Breast epithelium (tissue), 4 donors: Measurements from ENCODE around the gene FGD2. TPM values are rescaled to one million over a fixed set of nuclear protein-coding genes. Genes with fewer than 3 reads are reported as not detected.

Experiments used
- DNase-seq, 2 donors: peaks; one replicate each; pipeline ENCODE4 v3.0.0-alpha.2; 2019; ENCODE audit warnings: low spot score in 2 of 2
- H3K27ac ChIP-seq, 2 donors: fragments of 200-600 bp; sonication (generic) in 1 of 2; one replicate each; pipeline ENCODE4 v1.5.1; 2016 to 2019; ENCODE audit warnings: mild to moderate bottlenecking in 1 of 2
- H3K27me3 ChIP-seq, 2 donors: fragments of 200-600 bp; sonication (generic) in 1 of 2; one replicate each; pipeline versions ENCODE4 v1.5.1 to v1.6.0; 2017 to 2019; ENCODE audit warnings: control low read depth in 1 of 2, mild to moderate bottlenecking in 1 of 2
- H3K36me3 ChIP-seq: fragments of 200-600 bp; one replicate; pipeline ENCODE4 v1.5.1; 2019
- H3K4me1 ChIP-seq, 2 donors: fragments of 200-600 bp; sonication (generic); one replicate each; pipeline ENCODE4 v1.5.1; 2016 to 2019; ENCODE audit warnings: control low read depth in 1 of 2
- H3K4me3 ChIP-seq, 3 donors: fragments of 200-600 bp; sonication (generic); 1 replicate in 2 of 3; 2 replicates in 1 of 3; pipeline ENCODE4 v1.5.1; 2016 to 2019; ENCODE audit warnings: mild to moderate bottlenecking in 3 of 3, moderate library complexity in 2 of 3
- H3K9me3 ChIP-seq, 2 donors: fragments of 200-600 bp; sonication (generic) in 1 of 2; one replicate each; pipeline ENCODE4 v1.5.1; 2016 to 2019; ENCODE audit warnings: control low read depth in 1 of 2
- POLR2A ChIP-seq: fragments of 450-650 bp; IDR thresholded peaks from one replicate; pipeline ENCODE4 v1.6.1; 2016; ENCODE audit warnings: antibody characterized with exemption, mild to moderate bottlenecking, moderate library complexity
- POLR2AphosphoS5 ChIP-seq, 3 donors: sonication (generic); formaldehyde crosslinking; IDR thresholded peaks; one replicate each; pipeline ENCODE4 v1.6.1; 2017; ENCODE audit warnings: antibody characterized with exemption in 3 of 3
- intact Hi-C: fragments of 100-400 bp; cut with DNase I; formaldehyde crosslinking; loops from one replicate; pipeline ENCODE4 v1.15.1; 2023; ENCODE audit warnings: low total_unique reads
- total RNA-seq, 3 donors: library from RNA; depleted of rRNA; stranded (reverse); fragments of >200 nt; gene quantifications; one replicate each; pipeline ENCODE4 v1.1.0, GENCODE V29; 2016
- TF ChIP-seq, protein P1 (sequence below), 3 donors: fragments of 450-650 bp; IDR thresholded peaks; one replicate each; pipeline ENCODE4 v1.5.1; 2016 to 2017; ENCODE audit warnings: antibody characterized with exemption in 3 of 3, mild to moderate bottlenecking in 3 of 3, moderate library complexity in 3 of 3

Gene FGD2
- total RNA-seq, 3 donors from 2014 or later: 11.5 to 51.4 (median 18.6) TPM

DNA sequence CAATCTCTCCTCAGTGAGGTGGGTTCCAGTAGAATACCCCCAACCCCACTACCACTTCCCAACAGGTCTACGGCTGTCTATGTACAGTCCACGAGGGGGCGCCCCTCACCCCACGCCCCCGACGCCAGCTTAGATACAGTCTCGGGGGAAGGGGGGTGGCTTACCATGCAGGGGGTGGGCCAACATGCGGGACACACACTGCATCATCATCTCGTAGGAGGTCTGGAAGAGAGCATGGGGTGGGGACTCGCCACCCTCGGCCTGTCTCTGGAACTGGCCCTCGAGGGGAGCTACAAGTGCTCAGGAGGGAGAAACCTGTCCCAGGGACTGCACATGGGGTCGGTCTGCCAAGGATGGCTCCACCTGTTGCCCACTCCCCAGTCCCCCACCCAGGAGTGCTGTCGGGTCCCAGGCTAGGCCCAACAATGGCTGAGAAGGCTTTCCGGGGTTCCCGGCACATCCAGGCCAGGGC lies 27.9 kb upstream of the FGD2 start:
- Histone ChIP-seq H3K27ac (peak overlapping the region in 1 of 2 donors; percentile 80), H3K27me3 (no peaks in the 10 kb centered on the region), H3K36me3 (no peaks in the 10 kb centered on the region), H3K4me3 (no peak overlapping the region), H3K9me3 (no peaks in the 10 kb centered on the region), H3K4me1 (peaks cover 0 to 6% of the 10 kb centered on the region in 2 donors)
- intact Hi-C loops: no loop called here
- DNase-seq: no peak
- no peak for TF ChIP-seq POLR2AphosphoS5 (IDR thresholded peaks at IDR 0.05)
- TF ChIP-seq, protein P1, sequence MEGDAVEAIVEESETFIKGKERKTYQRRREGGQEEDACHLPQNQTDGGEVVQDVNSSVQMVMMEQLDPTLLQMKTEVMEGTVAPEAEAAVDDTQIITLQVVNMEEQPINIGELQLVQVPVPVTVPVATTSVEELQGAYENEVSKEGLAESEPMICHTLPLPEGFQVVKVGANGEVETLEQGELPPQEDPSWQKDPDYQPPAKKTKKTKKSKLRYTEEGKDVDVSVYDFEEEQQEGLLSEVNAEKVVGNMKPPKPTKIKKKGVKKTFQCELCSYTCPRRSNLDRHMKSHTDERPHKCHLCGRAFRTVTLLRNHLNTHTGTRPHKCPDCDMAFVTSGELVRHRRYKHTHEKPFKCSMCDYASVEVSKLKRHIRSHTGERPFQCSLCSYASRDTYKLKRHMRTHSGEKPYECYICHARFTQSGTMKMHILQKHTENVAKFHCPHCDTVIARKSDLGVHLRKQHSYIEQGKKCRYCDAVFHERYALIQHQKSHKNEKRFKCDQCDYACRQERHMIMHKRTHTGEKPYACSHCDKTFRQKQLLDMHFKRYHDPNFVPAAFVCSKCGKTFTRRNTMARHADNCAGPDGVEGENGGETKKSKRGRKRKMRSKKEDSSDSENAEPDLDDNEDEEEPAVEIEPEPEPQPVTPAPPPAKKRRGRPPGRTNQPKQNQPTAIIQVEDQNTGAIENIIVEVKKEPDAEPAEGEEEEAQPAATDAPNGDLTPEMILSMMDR (IDR thresholded peaks at IDR 0.05): peak in 1 of 3 donors; percentile 8

DNA sequence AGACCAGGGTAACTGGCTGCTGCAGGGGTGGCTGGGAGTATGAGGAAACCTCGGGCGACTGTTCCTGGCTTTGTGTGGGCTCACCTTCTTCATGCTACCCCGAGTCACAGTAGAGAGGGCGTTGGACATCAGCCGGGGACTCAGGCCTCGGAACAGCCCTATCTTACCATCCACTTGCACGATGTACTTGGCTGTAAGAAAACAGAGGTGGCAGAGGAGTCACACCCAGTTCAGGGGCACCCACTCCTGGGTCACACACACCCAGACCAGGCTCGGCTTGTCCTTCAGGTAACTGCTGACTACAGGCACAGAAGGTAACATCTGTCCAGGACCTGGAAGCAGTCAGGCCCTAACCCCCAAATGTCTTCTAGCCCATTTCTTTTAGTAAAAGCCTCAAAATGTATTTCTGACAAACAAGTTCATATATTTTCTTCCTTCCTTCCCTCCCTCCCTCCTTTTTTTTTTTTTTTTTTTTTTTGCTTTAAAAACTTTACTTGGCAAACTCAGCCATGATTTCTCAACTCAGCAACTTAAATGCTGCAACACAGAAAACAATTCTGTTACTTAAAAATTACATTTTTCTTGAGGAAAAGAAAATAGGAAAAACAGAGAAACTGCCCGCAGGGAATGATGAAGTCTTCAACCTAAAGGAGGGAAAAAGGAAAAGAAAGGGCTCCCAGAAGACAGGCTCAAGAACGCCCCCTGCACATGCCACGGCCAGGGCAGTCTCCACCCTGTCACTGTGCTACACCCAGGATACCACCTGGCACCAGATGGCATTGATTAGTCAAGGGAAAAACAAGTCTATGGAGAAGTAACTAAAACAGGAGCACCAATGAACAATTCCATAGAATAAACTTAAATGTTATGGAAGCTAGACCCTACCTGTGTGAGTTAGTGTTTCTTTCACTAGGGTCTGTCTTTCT lies 26.8 kb upstream of the FGD2 start:
- TF ChIP-seq POLR2AphosphoS5 (IDR thresholded peaks at IDR 0.05) (no peak), POLR2A (no peak)
- TF ChIP-seq, protein P1 (IDR thresholded peaks at IDR 0.05): no peak
- DNase-seq: no peak
- Histone ChIP-seq H3K4me1 (peaks cover 0 to 6% of the 10 kb centered on the region in 2 donors), H3K4me3 (no peak overlapping the region), H3K36me3 (no peaks in the 10 kb centered on the region), H3K9me3 (no peaks in the 10 kb centered on the region), H3K27ac (peak overlapping the region; percentile 29 to 80), H3K27me3 (no peaks in the 10 kb centered on the region)
- intact Hi-C loops: loop anchor here (1.0 kb wide), 1 partner anchor 13 kb away; no protein-coding TSS in a partner anchor

DNA sequence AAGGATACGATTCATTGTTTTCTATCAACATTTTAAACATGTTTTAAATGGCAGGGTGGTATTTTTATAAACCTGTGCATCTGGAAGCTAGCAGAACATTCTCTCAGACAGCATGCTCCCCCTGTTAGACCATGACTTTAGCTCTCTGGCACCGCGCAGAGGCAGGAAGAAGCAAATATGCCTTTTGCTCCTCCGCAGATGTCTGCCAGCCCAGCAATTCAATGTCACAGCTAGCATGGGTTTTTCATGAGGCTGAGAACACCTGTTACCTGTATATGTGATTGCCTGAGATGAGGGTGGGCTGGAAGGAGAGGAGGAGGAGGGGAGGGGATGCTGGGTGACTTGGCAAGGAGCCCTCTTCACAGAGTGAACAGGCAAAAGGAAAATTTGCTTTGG lies 26.1 kb upstream of the FGD2 start:
- Histone ChIP-seq H3K4me1 (peaks cover 3 to 12% of the 10 kb centered on the region in 2 donors), H3K27me3 (no peaks in the 10 kb centered on the region), H3K27ac (peak overlapping the region in 1 of 2 donors; percentile 13), H3K4me3 (no peak overlapping the region), H3K36me3 (no peaks in the 10 kb centered on the region), H3K9me3 (no peaks in the 10 kb centered on the region)
- no peak for TF ChIP-seq POLR2A
- peak in 1 of 3 donors; percentile 48 for TF ChIP-seq POLR2AphosphoS5 (IDR thresholded peaks at IDR 0.05)
- TF ChIP-seq, protein P1 (IDR thresholded peaks at IDR 0.05): peak in 2 of 3 donors; percentile 45 to 54
- no peak for DNase-seq
- intact Hi-C loops: loop anchor here (1.0 kb wide), 1 partner anchor 12 kb away; no protein-coding TSS in a partner anchor

DNA sequence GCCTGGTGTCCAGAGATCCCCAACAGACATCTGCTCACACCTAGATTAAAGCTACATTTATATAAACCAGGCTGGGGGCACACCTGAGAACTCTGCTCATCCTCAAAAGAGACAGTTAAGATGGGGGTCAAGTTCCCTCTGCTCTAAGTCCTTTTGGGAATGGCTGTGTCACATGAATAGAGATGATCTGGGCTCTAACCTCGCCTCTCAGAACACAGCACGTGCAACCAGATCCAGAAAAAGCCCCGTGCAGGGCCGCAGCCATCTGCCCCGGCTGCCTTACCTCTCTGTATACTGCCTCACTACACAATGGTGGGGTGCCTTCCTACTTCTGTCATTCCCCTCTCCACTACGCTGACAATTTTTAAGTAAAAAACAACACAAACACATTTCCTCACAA lies 25.3 kb upstream of the FGD2 start:
- H3K27me3 ChIP-seq: no peaks in the 10 kb centered on the region
- peak overlapping the region in 1 of 2 donors; percentile 13 for H3K27ac ChIP-seq
- TF ChIP-seq, protein P1 (IDR thresholded peaks at IDR 0.05): no peak
- no peak for TF ChIP-seq POLR2AphosphoS5 (IDR thresholded peaks at IDR 0.05)
- intact Hi-C loops: no loop called here
- H3K36me3 ChIP-seq: no peaks in the 10 kb centered on the region
- peaks cover 3 to 18% of the 10 kb centered on the region in 2 donors for H3K4me1 ChIP-seq
- no peak overlapping the region for H3K4me3 ChIP-seq
- DNase-seq: no peak
- no peaks in the 10 kb centered on the region for H3K9me3 ChIP-seq
